Nephron progenitor cell (in vitro differentiated cells): ENCODE results near the gene GTF2A1L.

Experiments
- DNase-seq: peaks from one replicate; pipeline ENCODE4 v3.0.0; 2021
- H3K27ac Mint-ChIP-seq: 2 replicates; pipeline ENCODE4 v1.8.0; 2021; ENCODE audit warnings: mild to moderate bottlenecking, moderate library complexity, mixed read lengths
- H3K27me3 Mint-ChIP-seq: 2 replicates; pipeline ENCODE4 v1.8.0; 2021; ENCODE audit warnings: mild to moderate bottlenecking, low read depth, mixed read lengths; ENCODE audit not compliant: poor library complexity
- H3K36me3 Mint-ChIP-seq: 2 replicates; pipeline ENCODE4 v1.8.0; 2021; ENCODE audit warnings: low read depth, mixed read lengths
- H3K4me1 Mint-ChIP-seq: 2 replicates; pipeline ENCODE4 v1.8.0; 2021; ENCODE audit warnings: mixed read lengths
- H3K4me3 Mint-ChIP-seq: 2 replicates; pipeline ENCODE4 v1.8.0; 2021; ENCODE audit warnings: mild to moderate bottlenecking, moderate library complexity, mixed read lengths
- H3K9me3 Mint-ChIP-seq: 2 replicates; pipeline ENCODE4 v1.8.0; 2021; ENCODE audit warnings: mild to moderate bottlenecking, moderate library complexity, mixed read lengths
- TF ChIP-seq, protein P1 (sequence below): fragments of 200-600 bp; sonication (generic); IDR thresholded peaks from 2 replicates; pipeline ENCODE4 v1.5.0; 2021; ENCODE audit warnings: antibody characterized with exemption

Gene GTF2A1L

DNA sequence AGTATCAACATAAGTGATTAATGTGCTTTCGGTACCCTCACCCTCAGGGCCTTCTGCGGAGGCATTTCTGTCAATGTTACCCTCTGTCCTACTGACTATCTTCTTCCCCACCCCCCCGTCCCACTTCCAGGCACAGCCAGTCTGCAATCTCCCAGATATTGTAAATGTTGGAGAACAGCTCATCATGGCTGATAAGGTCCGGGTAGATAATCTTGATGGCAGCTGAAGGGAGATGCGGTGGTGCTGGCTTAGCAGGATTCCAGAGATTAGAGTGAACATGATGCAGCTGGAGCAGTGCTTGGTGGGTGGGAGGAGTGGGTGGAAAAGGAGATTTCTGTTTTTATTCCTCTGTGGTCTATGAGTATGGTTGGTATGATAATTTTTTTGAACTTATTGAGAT is 15.5 kb downstream of the GTF2A1L start:
- Mint-ChIP-seq H3K4me1 (no peaks in the 10 kb centered on the region), H3K4me3 (no peak overlapping the region), H3K27ac (no peak overlapping the region), H3K27me3 (no peaks in the 10 kb centered on the region), H3K9me3 (peaks cover 17% of the 10 kb centered on the region), H3K36me3 (peaks cover 5% of the 10 kb centered on the region)
- no peak for DNase-seq
- TF ChIP-seq, protein P1, sequence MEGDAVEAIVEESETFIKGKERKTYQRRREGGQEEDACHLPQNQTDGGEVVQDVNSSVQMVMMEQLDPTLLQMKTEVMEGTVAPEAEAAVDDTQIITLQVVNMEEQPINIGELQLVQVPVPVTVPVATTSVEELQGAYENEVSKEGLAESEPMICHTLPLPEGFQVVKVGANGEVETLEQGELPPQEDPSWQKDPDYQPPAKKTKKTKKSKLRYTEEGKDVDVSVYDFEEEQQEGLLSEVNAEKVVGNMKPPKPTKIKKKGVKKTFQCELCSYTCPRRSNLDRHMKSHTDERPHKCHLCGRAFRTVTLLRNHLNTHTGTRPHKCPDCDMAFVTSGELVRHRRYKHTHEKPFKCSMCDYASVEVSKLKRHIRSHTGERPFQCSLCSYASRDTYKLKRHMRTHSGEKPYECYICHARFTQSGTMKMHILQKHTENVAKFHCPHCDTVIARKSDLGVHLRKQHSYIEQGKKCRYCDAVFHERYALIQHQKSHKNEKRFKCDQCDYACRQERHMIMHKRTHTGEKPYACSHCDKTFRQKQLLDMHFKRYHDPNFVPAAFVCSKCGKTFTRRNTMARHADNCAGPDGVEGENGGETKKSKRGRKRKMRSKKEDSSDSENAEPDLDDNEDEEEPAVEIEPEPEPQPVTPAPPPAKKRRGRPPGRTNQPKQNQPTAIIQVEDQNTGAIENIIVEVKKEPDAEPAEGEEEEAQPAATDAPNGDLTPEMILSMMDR, result no peak

DNA sequence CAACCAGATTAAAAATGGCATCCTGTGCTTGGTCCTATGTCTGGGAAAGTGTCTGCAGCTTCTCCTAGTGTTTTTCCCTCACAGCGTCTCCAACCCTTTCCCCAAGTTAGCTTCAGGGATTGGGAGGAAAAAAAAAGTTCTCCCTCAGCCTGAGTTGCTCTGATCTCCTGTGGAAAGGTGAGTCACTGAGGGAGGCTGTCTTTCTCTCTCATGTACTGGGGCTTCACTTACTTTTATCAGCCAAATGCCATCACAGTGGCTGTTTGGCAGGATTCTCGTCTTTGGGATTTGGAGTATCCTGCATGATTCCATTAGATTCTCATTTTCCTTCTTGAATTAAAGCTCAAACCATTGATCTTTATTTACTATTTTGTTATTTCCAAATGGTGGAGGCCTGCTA is 18.1 kb downstream of the GTF2A1L start:
- H3K36me3 Mint-ChIP-seq, result peaks cover 5% of the 10 kb centered on the region
- H3K4me1 Mint-ChIP-seq, result no peaks in the 10 kb centered on the region
- H3K27me3 Mint-ChIP-seq, result no peaks in the 10 kb centered on the region
- H3K27ac Mint-ChIP-seq, result no peak overlapping the region
- no peak for DNase-seq
- H3K9me3 Mint-ChIP-seq, result peaks cover 22% of the 10 kb centered on the region
- H3K4me3 Mint-ChIP-seq, result no peak overlapping the region
- TF ChIP-seq, protein P1, result no peak

DNA sequence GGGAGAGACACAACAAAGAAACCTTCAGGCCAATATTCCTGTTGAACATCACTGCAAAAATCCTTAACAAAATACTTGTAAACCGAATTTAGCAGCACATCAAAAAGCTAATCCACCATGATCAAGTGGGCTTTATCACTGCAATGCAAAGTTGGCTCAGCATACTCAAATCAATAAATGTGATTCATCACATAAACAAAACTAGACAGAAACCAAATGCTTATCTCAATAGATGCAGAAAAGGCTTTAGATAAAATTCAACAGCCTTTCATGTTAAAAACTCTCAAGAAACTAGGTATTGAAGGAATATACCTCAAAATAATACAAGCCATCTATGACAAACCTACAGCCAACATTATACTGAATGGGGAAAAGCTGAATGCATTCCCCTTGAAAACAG is 20.6 kb downstream of the GTF2A1L start:
- H3K4me3 Mint-ChIP-seq, result no peak overlapping the region
- DNase-seq, result no peak
- peaks cover 19% of the 10 kb centered on the region for H3K9me3 Mint-ChIP-seq
- H3K27ac Mint-ChIP-seq, result no peak overlapping the region
- no peaks in the 10 kb centered on the region for H3K4me1 Mint-ChIP-seq
- no peaks in the 10 kb centered on the region for H3K27me3 Mint-ChIP-seq
- TF ChIP-seq, protein P1, result no peak
- H3K36me3 Mint-ChIP-seq, result peaks cover 5% of the 10 kb centered on the region

DNA sequence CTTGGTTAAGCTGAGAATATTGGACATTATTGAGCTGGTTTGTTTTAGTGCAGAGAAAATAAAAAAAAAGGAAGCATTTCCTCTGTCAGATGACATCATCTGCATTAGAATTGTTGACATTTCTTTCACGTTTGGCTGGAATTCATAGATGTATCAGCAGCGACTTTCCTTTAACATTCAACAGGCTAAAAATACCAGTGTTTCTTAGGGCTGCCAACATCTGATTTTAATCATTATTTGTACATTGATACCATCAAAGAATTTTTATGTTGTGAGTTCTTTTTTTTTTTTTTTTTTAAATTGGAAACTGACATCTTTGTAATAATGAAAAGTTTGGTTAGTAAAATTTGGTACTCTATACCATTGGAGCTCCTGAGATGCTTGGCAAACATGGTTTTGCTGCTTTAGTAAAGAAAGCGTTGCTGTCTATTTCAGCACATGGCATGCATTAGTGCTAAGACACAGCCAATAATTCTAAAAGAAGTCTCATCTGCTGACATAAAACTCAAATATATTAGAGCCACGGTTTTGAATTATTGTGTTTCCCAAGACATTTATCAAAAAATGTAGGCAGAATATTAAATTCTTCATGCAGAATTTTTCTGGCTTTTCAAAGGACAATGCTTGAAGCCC is 33.6 kb downstream of the GTF2A1L start:
- Mint-ChIP-seq H3K36me3 (no peaks in the 10 kb centered on the region), H3K4me1 (no peaks in the 10 kb centered on the region), H3K4me3 (no peak overlapping the region), H3K9me3 (no peaks in the 10 kb centered on the region), H3K27ac (no peak overlapping the region), H3K27me3 (no peaks in the 10 kb centered on the region)
- TF ChIP-seq, protein P1, result no peak
- no peak for DNase-seq

DNA sequence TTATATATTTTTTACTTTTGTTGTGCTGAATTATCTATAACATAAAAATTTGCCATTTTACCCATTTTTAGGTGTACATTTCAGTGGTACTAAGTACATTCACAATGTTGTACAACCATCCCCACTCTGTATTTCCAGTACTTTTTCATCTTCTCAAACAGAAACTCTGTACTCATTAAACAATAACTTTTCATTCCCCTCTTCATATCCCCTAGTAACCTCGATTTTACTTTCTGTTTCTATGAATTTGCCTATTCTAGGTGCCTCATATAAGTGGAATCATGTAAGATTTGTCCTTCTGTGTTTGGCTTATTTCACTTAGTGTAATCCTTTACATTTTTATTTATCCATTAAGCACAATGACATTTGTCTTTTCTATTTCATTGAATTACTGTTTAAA is 51.3 kb downstream of the GTF2A1L start:
- peaks cover 15% of the 10 kb centered on the region for H3K36me3 Mint-ChIP-seq
- H3K4me1 Mint-ChIP-seq, result no peaks in the 10 kb centered on the region
- H3K9me3 Mint-ChIP-seq, result peaks cover 23% of the 10 kb centered on the region
- peaks cover 3% of the 10 kb centered on the region for H3K27me3 Mint-ChIP-seq
- no peak overlapping the region for H3K27ac Mint-ChIP-seq
- DNase-seq, result no peak
- H3K4me3 Mint-ChIP-seq, result no peak overlapping the region
- TF ChIP-seq, protein P1, result no peak

DNA sequence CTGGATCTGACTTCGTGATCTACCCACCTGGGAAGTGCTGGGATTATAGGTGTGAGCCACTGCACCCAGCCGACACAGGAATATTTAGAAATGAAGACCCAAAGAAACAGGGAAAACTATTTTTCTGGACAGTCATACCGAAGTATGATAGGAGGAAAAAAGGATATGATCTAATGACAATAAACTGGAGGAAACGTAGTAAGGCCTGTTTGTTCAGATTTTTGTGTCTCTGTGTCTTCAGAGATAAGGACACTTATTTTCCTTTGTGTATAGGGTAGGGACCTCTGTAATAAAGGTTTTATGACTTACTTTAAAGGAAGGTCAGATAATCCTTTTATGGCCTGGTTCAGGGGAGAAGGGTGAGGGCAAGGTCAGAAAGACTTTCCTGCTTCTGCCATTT is 55.9 kb downstream of the GTF2A1L start:
- Mint-ChIP-seq H3K27me3 (no peaks in the 10 kb centered on the region), H3K36me3 (peaks cover 15% of the 10 kb centered on the region), H3K27ac (no peak overlapping the region), H3K4me3 (no peak overlapping the region), H3K9me3 (peaks cover 25% of the 10 kb centered on the region), H3K4me1 (peaks cover 16% of the 10 kb centered on the region)
- DNase-seq, result no peak
- TF ChIP-seq, protein P1, result no peak
